SK-N-SH treated with all-trans-retinoic acid at 6 μM for 48 hours (cell line): ENCODE data around the gene CTNNBL1.

Experiments
- ATAC-seq: fragments of 200-7000 bp; cut with Tn5 transposase; 3 replicates; pipeline ENCODE4 v1.9.1; 2020; ENCODE audit warnings: mild to moderate bottlenecking, moderate library complexity
- ARNTL ChIP-seq: fragments of 450-650 bp; formaldehyde crosslinking; IDR thresholded peaks from 2 replicates; pipeline ENCODE4 v1.5.0; 2020; ENCODE audit warnings: low read depth, mild to moderate bottlenecking, moderate library complexity, borderline replicate concordance
- BACH2 ChIP-seq: fragments of 250-450 bp; sonication (Bioruptor Pico); IDR thresholded peaks from 2 replicates; pipeline ENCODE4 v1.9.0; 2021; ENCODE audit warnings: mild to moderate bottlenecking, borderline replicate concordance
- CREB5 ChIP-seq: fragments of 250-450 bp; sonication (Bioruptor Pico); IDR thresholded peaks from 2 replicates; pipeline ENCODE4 v1.5.1; 2020; ENCODE audit warnings: low read depth, mild to moderate bottlenecking, moderate library complexity
- CSDC2 ChIP-seq: fragments of 250-450 bp; sonication (Bioruptor Pico); IDR thresholded peaks from 2 replicates; pipeline ENCODE4 v1.5.0; 2020; ENCODE audit warnings: mild to moderate bottlenecking, moderate library complexity
- CSRNP3 ChIP-seq: fragments of 250-450 bp; sonication (Bioruptor Pico); IDR thresholded peaks from 2 replicates; pipeline ENCODE4 v1.5.1; 2021; ENCODE audit warnings: mild to moderate bottlenecking, moderate library complexity
- ESRRG ChIP-seq: fragments of 250-450 bp; sonication (Bioruptor Pico); IDR thresholded peaks from 2 replicates; pipeline ENCODE4 v1.6.1; 2021; ENCODE audit warnings: mild to moderate bottlenecking
- GLIS3 ChIP-seq: fragments of 250-450 bp; sonication (Bioruptor Pico); IDR thresholded peaks from 2 replicates; pipeline ENCODE4 v1.5.0; 2020; ENCODE audit warnings: mild to moderate bottlenecking, moderate library complexity
- ISL1 ChIP-seq: fragments of 250-450 bp; sonication (Bioruptor Pico); IDR thresholded peaks from 2 replicates; pipeline ENCODE4 v2.1.2; 2022; ENCODE audit warnings: mild to moderate bottlenecking, moderate library complexity
- OSR1 ChIP-seq: fragments of 250-450 bp; sonication (Bioruptor Pico); IDR thresholded peaks from 2 replicates; pipeline ENCODE4 v1.8.0; 2022; ENCODE audit warnings: moderate library complexity, mild to moderate bottlenecking, inconsistent platforms
- PATZ1 ChIP-seq: fragments of 250-450 bp; sonication (Bioruptor Pico); IDR thresholded peaks from 2 replicates; pipeline ENCODE4 v1.8.0; 2020; ENCODE audit warnings: mild to moderate bottlenecking, moderate library complexity, borderline replicate concordance
- POU6F1 ChIP-seq: fragments of 250-450 bp; sonication (Bioruptor Pico); IDR thresholded peaks from 2 replicates; pipeline ENCODE4 v1.8.0; 2021; ENCODE audit warnings: low read depth, mild to moderate bottlenecking, moderate library complexity, borderline replicate concordance
- PPARA ChIP-seq: fragments of 250-450 bp; sonication (Bioruptor Pico); IDR thresholded peaks from 2 replicates; pipeline ENCODE4 v1.5.0; 2020; ENCODE audit warnings: mild to moderate bottlenecking, borderline replicate concordance
- RARB ChIP-seq: fragments of 250-450 bp; sonication (Bioruptor Pico); IDR thresholded peaks from 2 replicates; pipeline ENCODE4 v1.8.0; 2021; ENCODE audit warnings: mild to moderate bottlenecking, moderate library complexity
- SNAI2 ChIP-seq: fragments of 250-450 bp; sonication (Bioruptor Pico); IDR thresholded peaks from 2 replicates; pipeline ENCODE4 v1.5.0; 2020; ENCODE audit warnings: mild to moderate bottlenecking, moderate library complexity
- TCF4 ChIP-seq: fragments of 250-450 bp; sonication (Bioruptor Pico); IDR thresholded peaks from 2 replicates; pipeline ENCODE4 v1.8.0; 2021; ENCODE audit warnings: mild to moderate bottlenecking, moderate library complexity, borderline replicate concordance
- TOX ChIP-seq: fragments of 250-450 bp; sonication (Bioruptor Pico); IDR thresholded peaks from 2 replicates; pipeline ENCODE4 v1.8.0; 2021; ENCODE audit warnings: mild to moderate bottlenecking, moderate library complexity, borderline replicate concordance
- ZC3H10 ChIP-seq: fragments of 250-450 bp; sonication (Bioruptor Pico); IDR thresholded peaks from 2 replicates; pipeline ENCODE4 v1.5.1; 2021; ENCODE audit warnings: mild to moderate bottlenecking, moderate library complexity
- ZFP3 ChIP-seq: fragments of 250-450 bp; sonication (Bioruptor Pico); IDR thresholded peaks from 2 replicates; pipeline ENCODE4 v1.5.0; 2020; ENCODE audit warnings: mild to moderate bottlenecking, moderate library complexity
- ZFP30 ChIP-seq: fragments of 450-650 bp; formaldehyde crosslinking; IDR thresholded peaks from 2 replicates; pipeline ENCODE4 v1.5.0; 2022; ENCODE audit warnings: mild to moderate bottlenecking, moderate library complexity
- ZNF70 ChIP-seq: fragments of 450-650 bp; formaldehyde crosslinking; IDR thresholded peaks from 2 replicates; pipeline ENCODE4 v1.5.0; 2020; ENCODE audit warnings: mild to moderate bottlenecking, moderate library complexity
- ZNF8 ChIP-seq: fragments of 450-650 bp; formaldehyde crosslinking; IDR thresholded peaks from 2 replicates; pipeline ENCODE4 v1.5.0; 2020; ENCODE audit warnings: mild to moderate bottlenecking, moderate library complexity

CTNNBL1 gene

GRCh38 chr20:37764333-37764935 lies 70.6 kb downstream of the CTNNBL1 start:
- TF ChIP-seq CSRNP3 (no peak), ESRRG (no peak), PATZ1 (CRISPR knock-in tag) (no peak), ZNF70 (no peak), TCF4 (CRISPR knock-in tag) (no peak), ISL1 (CRISPR knock-in tag) (no peak), ZNF8 (CRISPR knock-in tag) (no peak), PPARA (CRISPR knock-in tag) (no peak)
- no peak for ATAC-seq

GRCh38 chr20:37770908-37771307 lies 77.1 kb downstream of the CTNNBL1 start:
- ATAC-seq: no peak
- no peak for TF ChIP-seq TCF4 (CRISPR knock-in tag)
- no peak for TF ChIP-seq CSDC2
- TF ChIP-seq PPARA (CRISPR knock-in tag): no peak
- TF ChIP-seq ZFP3 (CRISPR knock-in tag): no peak

GRCh38 chr20:37773291-37773826 lies 79.5 kb downstream of the CTNNBL1 start:
- ATAC-seq: no peak
- no peak for TF ChIP-seq RARB (CRISPR knock-in tag)
- no peak for TF ChIP-seq ESRRG
- TF ChIP-seq ZFP30 (CRISPR knock-in tag): no peak
- no peak for TF ChIP-seq BACH2 (CRISPR knock-in tag)
- TF ChIP-seq PATZ1 (CRISPR knock-in tag): no peak
- TF ChIP-seq ZNF70: no peak
- no peak for TF ChIP-seq SNAI2 (CRISPR knock-in tag)
- no peak for TF ChIP-seq CREB5 (CRISPR knock-in tag)
- TF ChIP-seq OSR1: no peak
- TF ChIP-seq TOX (CRISPR knock-in tag): no peak
- no peak for TF ChIP-seq POU6F1 (CRISPR knock-in tag)

GRCh38 chr20:37774156-37774555 lies 80.3 kb downstream of the CTNNBL1 start:
- no peak for ATAC-seq
- TF ChIP-seq OSR1: no peak
- TF ChIP-seq ZNF70: no peak
- no peak for TF ChIP-seq ZFP3 (CRISPR knock-in tag)
- TF ChIP-seq ISL1 (CRISPR knock-in tag): no peak
- no peak for TF ChIP-seq GLIS3 (CRISPR knock-in tag)
- TF ChIP-seq SNAI2 (CRISPR knock-in tag): no peak
- TF ChIP-seq ZNF8 (CRISPR knock-in tag): no peak
- TF ChIP-seq PATZ1 (CRISPR knock-in tag): no peak
- TF ChIP-seq ARNTL (CRISPR knock-in tag): no peak
- no peak for TF ChIP-seq ZC3H10 (CRISPR knock-in tag)
